GM18951 (cell line): ENCODE results near the gene CAMTA1.
"Not testable (repeated sequence)": the region's sequence is repeated elsewhere in the genome, so short reads cannot be mapped to it uniquely, and the experiment has no call there.

Source experiments
- POLR2A ChIP-seq: IDR thresholded peaks from 4 replicates; pipeline ENCODE4 v1.6.1; 2011; ENCODE audit warnings: mild to moderate bottlenecking; ENCODE audit not compliant: insufficient read length, insufficient read depth; ENCODE audit errors: extremely low read depth
- in situ Hi-C: fragments of 300-500 bp; cut with MboI; formaldehyde crosslinking; loops from one replicate; pipeline ENCODE4 v1.12.0; 2022; ENCODE audit warnings: low sequenced_read_pairs, mixed read lengths, inconsistent platforms; ENCODE audit not compliant: unreplicated experiment

The CAMTA1 gene

DNA sequence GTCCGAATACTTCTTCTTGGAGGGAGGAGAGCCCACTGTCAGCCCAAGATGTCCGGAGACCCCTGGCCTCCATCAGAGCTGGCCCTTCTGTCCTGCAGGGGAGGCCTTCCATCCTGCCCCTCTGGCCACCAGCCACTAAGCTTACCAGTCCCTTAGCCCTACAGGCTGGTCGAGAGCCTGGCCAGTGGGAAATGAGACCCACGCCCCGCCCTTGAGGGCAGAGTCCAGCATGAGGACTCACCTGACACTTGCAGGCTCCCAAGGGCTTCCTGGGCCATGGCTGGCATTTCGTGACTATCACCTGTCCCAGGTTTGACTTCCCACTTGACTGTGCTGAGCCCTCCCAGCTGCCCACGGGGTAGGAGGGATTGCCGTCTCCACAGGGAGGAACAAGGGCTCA lies 624.0 kb downstream of the CAMTA1 start:
- no peak for TF ChIP-seq POLR2A
- in situ Hi-C loops = no loop called here

DNA sequence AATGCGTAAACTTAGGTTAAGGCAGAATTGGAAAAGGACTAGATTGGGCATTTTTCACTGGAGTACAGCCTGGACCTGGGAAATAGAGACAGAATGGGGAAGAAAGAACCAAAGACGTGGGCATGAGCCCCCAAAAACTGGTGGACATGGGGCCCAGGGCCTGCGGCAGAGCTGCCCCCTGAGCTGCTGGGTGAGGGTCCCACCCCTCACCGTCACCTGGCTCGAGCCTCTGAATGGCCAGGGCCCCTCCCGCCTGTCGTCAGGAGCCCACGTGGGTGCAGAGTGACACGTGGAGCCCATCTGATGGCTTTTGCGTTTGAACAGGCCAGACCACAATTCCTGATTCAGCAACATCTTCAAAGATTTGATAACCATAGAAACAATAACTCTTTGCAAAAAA lies 624.9 kb downstream of the CAMTA1 start:
- in situ Hi-C loops = no loop called here
- TF ChIP-seq POLR2A = no peak

DNA sequence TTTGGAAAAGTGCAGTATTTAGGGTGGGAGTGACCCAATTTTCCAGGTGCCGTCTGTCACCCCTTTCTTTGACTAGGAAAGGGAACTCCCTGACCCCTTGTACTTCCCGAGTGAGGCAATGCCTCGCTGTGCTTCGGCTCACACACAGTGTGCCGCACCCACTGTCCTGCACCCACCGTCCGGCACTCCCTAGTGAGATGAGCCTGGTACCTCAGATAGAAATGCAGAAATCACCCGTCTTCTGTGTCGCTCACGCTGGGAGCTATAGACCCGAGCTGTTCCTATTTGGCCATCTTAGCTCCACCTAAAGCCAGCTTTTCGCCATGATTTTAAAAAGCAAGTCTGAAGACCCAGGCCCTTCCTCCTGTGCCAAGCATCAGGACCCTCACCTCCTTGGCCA lies 632.4 kb downstream of the CAMTA1 start:
- in situ Hi-C loops = not testable (repeated sequence)

DNA sequence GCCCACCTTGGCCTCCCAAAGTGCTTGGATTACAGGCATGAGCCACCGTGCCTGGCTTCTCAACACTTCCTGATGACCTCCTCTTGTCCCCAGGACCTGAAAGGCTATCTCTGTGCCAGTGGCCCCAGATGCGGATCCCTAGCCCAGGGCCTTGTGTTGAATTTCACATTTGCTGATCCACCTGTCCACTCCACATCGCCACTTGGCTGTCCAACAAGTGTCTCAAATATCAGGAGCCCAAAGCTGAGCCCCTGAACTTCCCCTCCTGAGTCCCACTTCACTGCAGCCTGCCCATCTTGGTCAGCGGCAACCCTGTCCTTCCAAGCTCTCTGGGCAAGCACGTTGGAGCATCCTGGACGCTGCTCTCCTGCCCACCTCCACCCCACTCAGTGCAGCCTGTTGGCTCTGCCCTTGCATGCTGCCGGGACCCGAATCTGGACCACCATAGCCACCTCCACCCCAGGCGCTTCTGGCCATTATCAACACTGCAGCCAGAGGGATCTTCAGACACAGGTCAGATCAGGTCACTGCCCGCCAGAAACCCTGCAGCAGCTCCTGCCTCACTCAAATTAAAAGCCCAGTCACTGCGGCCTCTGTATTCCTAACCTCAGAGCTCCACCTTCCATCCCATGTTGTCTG lies 633.3 kb downstream of the CAMTA1 start:
- in situ Hi-C loops = no loop called here
- TF ChIP-seq POLR2A = no peak

DNA sequence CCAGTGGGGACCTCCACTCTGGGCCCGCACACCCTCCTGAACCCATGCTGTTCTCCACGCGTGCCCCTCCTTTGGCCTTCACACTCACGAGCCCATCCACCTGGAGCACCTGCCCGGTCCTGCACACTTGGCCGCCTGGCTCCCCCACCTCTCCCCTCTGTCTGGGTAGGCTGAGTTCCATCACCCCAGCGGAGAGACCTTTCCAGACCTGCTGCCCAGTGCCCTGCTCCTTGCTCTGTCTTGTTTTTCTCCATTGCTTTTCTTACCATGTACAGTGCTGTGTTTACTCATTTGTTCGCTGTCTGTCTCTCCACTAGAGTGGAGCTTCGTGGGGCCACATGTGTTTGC lies 634.8 kb downstream of the CAMTA1 start:
- no peak for TF ChIP-seq POLR2A
- in situ Hi-C loops = no loop called here

DNA sequence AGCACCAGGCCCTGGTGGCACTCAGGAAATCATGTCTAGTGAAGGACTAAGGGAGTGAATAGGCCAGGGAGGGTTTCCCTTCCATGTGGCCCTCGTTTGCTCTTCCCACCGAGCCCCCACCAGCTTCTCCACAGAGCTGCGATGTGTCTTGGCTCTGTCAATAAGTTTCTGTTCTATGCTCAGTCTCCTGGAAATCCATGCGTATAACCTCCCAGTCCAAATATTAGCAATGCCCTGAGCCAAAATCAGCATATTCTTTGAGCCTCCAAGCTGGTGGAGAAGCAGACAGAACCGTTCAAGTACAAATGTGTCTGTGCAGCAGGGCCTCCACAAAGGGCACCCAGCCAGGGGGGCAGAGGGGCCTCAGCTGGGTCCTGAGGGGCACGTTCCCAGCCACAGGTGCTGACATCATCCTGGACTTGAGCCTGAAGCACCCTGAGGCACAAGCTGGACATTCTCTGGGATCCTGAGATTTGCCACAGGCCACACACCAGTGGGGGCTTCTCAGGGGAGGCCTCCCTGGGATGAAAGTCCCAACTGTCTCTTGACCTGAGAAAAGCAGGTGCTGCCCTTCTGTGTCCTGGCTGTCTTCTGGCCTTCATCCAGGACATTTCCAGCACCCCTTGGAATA lies 635.3 kb downstream of the CAMTA1 start:
- in situ Hi-C loops = no loop called here
- no peak for TF ChIP-seq POLR2A

DNA sequence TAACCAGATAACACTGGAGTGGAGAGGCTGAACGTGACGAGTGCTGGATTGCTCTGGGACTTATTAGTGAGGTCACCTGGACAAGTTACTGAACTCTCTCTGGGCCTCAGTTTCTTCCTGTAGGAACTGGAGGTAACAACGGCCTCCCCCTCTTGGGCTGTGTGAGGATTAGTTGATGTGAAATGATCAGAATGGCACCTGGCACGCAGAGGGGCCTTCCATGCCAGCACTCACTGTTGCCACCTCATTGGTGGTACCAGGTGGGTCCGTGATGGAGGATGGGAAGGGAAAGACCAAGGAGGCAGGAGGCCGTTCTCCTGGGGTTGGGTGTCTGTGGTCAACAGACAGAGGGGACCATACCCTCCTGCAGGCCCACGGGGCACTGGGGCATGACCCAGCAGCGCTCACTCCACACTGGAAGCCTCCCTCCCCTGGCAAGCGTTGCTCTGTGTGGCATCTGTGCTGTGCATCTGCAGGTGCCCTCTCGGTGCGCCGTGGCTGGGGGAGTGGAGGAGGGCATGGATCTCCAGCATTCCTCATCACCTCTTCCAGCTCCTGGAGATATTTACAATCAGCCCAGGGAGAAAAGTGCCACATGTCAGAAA lies 636.3 kb downstream of the CAMTA1 start:
- in situ Hi-C loops = no loop called here
- no peak for TF ChIP-seq POLR2A

DNA sequence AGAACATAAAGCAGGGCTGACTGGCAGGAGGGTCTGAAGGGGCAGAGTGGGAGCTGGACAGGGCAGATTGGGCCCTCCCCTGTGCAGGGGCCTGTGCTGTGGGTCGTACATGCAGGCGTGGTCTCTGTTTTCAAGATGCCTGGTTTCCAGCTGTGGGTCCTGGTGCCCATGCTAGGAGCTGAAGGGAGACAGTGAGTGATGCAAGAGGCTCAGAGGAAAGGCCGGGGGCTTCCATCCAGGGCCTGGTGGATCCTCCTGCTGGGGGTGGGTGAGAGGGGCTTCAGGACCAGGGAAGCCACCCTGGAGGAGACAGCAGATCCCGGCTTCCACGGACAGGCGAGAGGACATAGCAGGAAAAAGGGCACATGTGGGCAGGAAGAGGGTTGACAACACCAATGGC lies 636.8 kb downstream of the CAMTA1 start:
- in situ Hi-C loops = no loop called here
- TF ChIP-seq POLR2A = no peak

DNA sequence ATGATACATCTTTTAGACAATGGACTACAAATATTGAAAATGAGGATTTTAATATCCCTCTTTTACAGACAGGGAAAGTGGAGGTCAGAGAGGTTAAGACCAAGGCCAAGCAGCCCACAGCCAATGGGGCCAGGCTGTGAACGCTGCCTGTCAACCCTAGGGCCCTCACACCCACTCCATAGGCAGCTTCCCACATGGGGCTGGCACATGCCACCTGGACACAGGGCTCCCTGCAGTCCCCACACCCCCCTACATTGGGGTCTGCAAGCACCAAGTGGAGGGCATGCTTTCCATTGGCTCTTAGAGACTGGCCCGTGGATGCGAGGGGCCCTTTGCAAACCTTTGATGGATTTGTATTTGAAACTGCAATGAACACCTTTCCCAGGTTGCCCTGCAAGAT lies 637.3 kb downstream of the CAMTA1 start:
- in situ Hi-C loops = no loop called here
- TF ChIP-seq POLR2A = no peak

DNA sequence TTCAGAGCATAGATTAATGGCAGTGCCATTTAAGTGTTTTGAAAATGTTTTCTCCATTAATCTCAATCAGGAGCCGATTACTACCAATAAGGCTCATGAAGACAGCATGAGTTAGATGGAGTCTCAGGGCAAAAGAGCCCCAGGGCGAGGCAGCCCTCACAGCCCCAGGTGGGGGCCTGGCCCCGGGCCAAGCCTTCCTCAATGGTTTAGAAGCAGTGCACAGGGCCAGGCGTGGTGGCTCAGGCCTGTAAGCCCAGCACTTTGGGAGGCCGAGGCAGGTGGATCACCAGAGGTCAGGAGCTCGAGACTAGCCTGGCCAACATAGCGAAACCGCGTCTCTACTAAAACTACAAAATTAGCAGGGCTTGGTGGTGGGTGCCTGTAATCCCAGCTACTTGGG lies 637.7 kb downstream of the CAMTA1 start:
- in situ Hi-C loops = no loop called here
- no peak for TF ChIP-seq POLR2A

DNA sequence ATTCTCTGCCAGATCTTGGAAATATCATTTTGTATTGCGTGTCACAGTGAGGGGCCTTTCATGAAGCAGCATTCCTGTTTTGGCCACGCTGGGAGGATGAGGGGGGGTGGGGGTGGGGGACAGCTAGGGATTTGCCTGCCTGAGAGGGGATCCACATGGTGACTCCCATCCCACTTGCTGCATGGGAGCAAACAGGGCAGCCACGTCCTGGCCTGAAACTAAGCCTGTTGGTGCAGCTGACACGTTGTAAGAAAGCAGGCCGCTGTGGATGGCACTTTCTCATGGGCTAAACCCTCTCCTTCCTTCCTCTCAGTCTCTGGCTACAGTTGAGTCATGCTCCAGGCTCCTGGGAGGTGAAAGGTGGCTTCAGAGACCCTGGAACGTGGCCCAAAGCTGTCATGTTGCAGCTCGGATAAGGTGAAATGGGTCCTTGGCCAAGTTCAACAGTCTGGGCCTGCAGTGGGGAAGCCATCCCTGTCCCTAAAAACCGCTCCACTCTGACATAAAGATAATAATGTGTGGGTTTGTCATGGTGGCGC lies 639.2 kb downstream of the CAMTA1 start:
- in situ Hi-C loops = no loop called here
- TF ChIP-seq POLR2A = no peak

DNA sequence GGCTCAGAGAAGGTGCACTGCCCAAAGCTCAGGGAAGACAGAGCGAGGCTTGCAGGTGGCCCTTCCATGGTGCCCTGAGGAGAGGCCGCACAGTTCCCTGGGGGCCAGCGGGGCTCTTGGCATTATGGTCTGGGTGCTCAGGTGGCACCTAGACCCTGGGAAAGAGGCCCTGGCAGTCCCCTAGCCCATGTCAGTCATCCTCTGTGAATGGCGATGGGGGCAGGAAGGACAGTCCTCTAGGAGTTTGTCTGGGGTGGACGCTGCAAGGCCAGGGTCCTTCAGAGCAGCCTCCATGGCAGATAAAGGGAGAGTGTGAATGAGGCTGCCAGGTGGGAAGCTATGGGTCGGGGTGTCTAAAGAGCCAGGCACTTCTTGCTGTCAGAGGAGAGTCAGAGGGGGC lies 640.0 kb downstream of the CAMTA1 start:
- in situ Hi-C loops = no loop called here
- no peak for TF ChIP-seq POLR2A

DNA sequence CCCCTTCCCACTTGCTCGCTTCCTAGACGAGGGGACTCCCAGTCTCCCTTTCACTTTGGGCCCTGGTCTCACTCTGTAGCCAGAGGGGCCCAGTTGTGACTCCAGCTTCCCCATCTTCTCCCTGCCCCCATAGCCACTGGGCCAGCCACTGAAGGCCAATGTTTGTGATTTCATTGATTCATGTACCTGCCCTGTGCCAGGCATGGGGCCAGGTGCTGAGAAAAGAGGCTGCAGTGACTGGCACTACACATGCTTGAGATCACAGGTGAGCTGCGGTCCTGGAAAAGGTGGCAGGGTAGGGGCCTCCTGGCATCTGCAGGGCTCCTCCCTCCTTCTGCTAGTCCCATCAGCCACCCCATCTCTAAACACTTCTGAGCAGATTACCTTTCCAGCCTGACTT lies 640.5 kb downstream of the CAMTA1 start:
- in situ Hi-C loops = no loop called here
- TF ChIP-seq POLR2A = no peak
